NB4 (cell line): Measurements from ENCODE around the gene TMC7.

Source experiments
- MYC ChIP-seq: IDR thresholded peaks from 2 replicates; pipeline ENCODE4 v1.6.1; 2011; ENCODE audit warnings: low read depth, low read length
- POLR2A ChIP-seq: IDR thresholded peaks from 2 replicates; pipeline ENCODE4 v1.6.1; 2011; ENCODE audit warnings: mild to moderate bottlenecking; ENCODE audit not compliant: insufficient read length; ENCODE audit errors: extremely low read depth
- TF ChIP-seq, protein P1 (sequence below): IDR thresholded peaks from one replicate; pipeline ENCODE4 v1.5.1; 2012; ENCODE audit warnings: low read depth, low read length
- TF ChIP-seq, protein P2 (sequence below): IDR thresholded peaks from 2 replicates; pipeline ENCODE4 v1.6.1; 2011; ENCODE audit warnings: low read depth, low read length

DNA sequence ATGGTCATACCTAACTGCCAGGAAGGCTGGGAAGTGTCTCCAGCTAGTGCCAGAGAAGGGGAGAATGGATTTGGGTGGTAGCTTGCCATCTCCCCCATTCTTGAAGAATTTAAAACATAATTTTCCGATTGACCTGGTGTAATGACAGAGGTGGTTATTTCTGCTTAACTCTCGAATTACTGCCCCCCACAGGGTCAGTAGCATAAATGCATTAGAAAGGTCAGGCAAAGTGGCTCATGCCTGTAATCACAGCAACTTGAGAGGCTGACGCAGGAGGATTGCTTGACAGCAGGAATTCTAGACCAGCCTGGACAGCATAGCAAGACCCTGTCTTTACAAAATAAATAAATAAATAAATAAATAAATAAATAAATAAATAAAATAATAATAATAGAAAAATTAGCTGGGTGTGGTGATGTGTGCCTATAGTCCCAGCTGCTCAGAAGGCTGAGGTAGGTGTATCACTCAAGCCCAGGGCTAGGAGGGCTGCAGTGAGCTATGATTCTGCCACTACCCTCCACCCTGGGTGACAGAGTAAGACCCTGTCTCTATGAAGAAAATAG lies 27.5 kb downstream of the TMC7 start:
- TF ChIP-seq, protein P1, sequence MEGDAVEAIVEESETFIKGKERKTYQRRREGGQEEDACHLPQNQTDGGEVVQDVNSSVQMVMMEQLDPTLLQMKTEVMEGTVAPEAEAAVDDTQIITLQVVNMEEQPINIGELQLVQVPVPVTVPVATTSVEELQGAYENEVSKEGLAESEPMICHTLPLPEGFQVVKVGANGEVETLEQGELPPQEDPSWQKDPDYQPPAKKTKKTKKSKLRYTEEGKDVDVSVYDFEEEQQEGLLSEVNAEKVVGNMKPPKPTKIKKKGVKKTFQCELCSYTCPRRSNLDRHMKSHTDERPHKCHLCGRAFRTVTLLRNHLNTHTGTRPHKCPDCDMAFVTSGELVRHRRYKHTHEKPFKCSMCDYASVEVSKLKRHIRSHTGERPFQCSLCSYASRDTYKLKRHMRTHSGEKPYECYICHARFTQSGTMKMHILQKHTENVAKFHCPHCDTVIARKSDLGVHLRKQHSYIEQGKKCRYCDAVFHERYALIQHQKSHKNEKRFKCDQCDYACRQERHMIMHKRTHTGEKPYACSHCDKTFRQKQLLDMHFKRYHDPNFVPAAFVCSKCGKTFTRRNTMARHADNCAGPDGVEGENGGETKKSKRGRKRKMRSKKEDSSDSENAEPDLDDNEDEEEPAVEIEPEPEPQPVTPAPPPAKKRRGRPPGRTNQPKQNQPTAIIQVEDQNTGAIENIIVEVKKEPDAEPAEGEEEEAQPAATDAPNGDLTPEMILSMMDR: no peak
- TF ChIP-seq POLR2A (no peak), MYC (no peak)
- TF ChIP-seq, protein P2, sequence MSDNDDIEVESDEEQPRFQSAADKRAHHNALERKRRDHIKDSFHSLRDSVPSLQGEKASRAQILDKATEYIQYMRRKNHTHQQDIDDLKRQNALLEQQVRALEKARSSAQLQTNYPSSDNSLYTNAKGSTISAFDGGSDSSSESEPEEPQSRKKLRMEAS: no peak
